ENCODE data around the gene DRD2.

Gene DRD2

DNA sequence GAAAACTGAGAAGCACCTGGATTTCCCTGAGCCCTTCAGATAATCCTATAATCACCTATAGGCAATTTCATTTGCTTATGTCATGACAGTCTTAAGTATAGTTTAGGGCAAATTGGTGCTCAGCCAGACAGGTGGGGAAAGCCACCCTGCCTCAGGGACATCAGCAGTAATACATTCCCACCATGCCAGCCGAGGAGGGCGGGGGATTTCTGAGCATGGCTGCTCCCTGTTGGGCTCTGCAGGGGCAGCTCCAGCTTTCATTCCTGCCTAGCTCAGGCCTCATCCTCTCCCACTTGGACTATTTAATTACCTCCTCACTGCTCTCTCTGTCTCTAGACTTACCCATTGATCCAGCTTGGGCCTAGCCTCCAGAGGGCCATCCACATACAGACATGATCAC, 9.0 kb upstream of the DRD2 start:
- TF ChIP-seq EZH2 (IDR thresholded peaks at IDR 0.05; ENCODE audit: borderline replicate concordance, low read depth, low read length, severe bottlenecking) = no peak
- TF ChIP-seq, protein P1, sequence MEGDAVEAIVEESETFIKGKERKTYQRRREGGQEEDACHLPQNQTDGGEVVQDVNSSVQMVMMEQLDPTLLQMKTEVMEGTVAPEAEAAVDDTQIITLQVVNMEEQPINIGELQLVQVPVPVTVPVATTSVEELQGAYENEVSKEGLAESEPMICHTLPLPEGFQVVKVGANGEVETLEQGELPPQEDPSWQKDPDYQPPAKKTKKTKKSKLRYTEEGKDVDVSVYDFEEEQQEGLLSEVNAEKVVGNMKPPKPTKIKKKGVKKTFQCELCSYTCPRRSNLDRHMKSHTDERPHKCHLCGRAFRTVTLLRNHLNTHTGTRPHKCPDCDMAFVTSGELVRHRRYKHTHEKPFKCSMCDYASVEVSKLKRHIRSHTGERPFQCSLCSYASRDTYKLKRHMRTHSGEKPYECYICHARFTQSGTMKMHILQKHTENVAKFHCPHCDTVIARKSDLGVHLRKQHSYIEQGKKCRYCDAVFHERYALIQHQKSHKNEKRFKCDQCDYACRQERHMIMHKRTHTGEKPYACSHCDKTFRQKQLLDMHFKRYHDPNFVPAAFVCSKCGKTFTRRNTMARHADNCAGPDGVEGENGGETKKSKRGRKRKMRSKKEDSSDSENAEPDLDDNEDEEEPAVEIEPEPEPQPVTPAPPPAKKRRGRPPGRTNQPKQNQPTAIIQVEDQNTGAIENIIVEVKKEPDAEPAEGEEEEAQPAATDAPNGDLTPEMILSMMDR (IDR thresholded peaks at IDR 0.05; ENCODE audit: borderline replicate concordance, extremely low read depth, low read length, poor library complexity, severe bottlenecking) = no peak
- no peak for DNase-seq
- no peak overlapping the region for H3K27ac ChIP-seq (ENCODE audit: low read length)

DNA sequence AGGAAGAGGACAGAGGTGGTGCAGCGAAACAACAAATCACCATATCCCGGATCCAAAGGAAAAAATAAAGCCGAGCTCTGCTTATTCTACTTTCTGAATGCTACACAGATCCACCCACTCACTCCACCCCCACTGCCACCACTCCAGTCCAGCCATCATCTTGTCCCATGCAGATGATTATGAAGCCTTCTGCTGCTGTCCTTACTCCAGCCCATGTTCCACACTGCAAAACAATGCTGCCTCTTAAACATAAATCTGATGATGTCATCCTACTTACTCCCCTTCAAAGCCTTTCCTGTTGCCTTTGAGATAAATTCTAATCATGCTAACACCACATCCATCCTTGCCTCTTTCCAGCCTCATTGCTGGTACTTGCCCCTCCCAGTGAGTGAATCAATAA, 6.5 kb upstream of the DRD2 start:
- no peak overlapping the region for H3K4me3 ChIP-seq (ENCODE audit: low read depth in 1 of 2, low read length in 2 of 2)
- no peak for TF ChIP-seq EZH2 (IDR thresholded peaks at IDR 0.05; ENCODE audit: borderline replicate concordance, low read depth, low read length, severe bottlenecking)
- TF ChIP-seq, protein P1 (IDR thresholded peaks at IDR 0.05; ENCODE audit: borderline replicate concordance, extremely low read depth, low read length, poor library complexity, severe bottlenecking) = no peak
- H3K4me1 ChIP-seq (ENCODE audit: insufficient read depth, low read length) = no peaks in the 10 kb centered on the region
- no peaks in the 10 kb centered on the region for H3K79me2 ChIP-seq (ENCODE audit: insufficient read depth, low read length)
- H3K9ac ChIP-seq (ENCODE audit: low read depth, low read length) = no peak overlapping the region
- DNase-seq (no peak), ATAC-seq (ENCODE audit: insufficient read depth, low read depth) (no peak)
- H3K36me3 ChIP-seq (ENCODE audit: insufficient read depth, low read length) = no peaks in the 10 kb centered on the region
- H3K27me3 ChIP-seq (ENCODE audit: insufficient read depth, low read length, poor library complexity) = no peaks in the 10 kb centered on the region
- no peak overlapping the region for H3K4me2 ChIP-seq (ENCODE audit: insufficient read depth, low read length)
- no peaks in the 10 kb centered on the region for H4K20me1 ChIP-seq (ENCODE audit: insufficient read depth, low read length)
- H3K9me3 ChIP-seq (ENCODE audit: insufficient read depth, low read length, severe bottlenecking) = no peaks in the 10 kb centered on the region
- no peak overlapping the region for H3K27ac ChIP-seq (ENCODE audit: low read length)
- H2AFZ ChIP-seq (ENCODE audit: low read depth, low read length) = no peak overlapping the region

More for the DNA sequence above, 9.0 kb upstream of the DRD2 start:
- no peaks in the 10 kb centered on the region for H3K9me3 ChIP-seq (ENCODE audit: insufficient read depth, low read length, severe bottlenecking)
- no peak for ATAC-seq (ENCODE audit: insufficient read depth, low read depth)
- no peak overlapping the region for H3K9ac ChIP-seq (ENCODE audit: low read depth, low read length)
- H3K4me2 ChIP-seq (ENCODE audit: insufficient read depth, low read length) = no peak overlapping the region
- no peak overlapping the region for H3K4me3 ChIP-seq (ENCODE audit: low read depth in 1 of 2, low read length in 2 of 2)
- H3K4me1 ChIP-seq (ENCODE audit: insufficient read depth, low read length) = no peaks in the 10 kb centered on the region
- no peak overlapping the region for H2AFZ ChIP-seq (ENCODE audit: low read depth, low read length)
- no peaks in the 10 kb centered on the region for H3K79me2 ChIP-seq (ENCODE audit: insufficient read depth, low read length)
- H3K36me3 ChIP-seq (ENCODE audit: insufficient read depth, low read length) = no peaks in the 10 kb centered on the region
- H4K20me1 ChIP-seq (ENCODE audit: insufficient read depth, low read length) = no peaks in the 10 kb centered on the region
- H3K27me3 ChIP-seq (ENCODE audit: insufficient read depth, low read length, poor library complexity) = no peaks in the 10 kb centered on the region

GRCh38 chr11:113481226-113481625, 6.0 kb upstream of the DRD2 start:
- Histone ChIP-seq H3K9ac (ENCODE audit: low read depth, low read length) (no peak overlapping the region), H3K9me3 (ENCODE audit: insufficient read depth, low read length, severe bottlenecking) (no peaks in the 10 kb centered on the region), H3K27me3 (ENCODE audit: insufficient read depth, low read length, poor library complexity) (no peaks in the 10 kb centered on the region), H3K79me2 (ENCODE audit: insufficient read depth, low read length) (no peaks in the 10 kb centered on the region), H2AFZ (ENCODE audit: low read depth, low read length) (no peak overlapping the region), H4K20me1 (ENCODE audit: insufficient read depth, low read length) (no peaks in the 10 kb centered on the region), H3K4me2 (ENCODE audit: insufficient read depth, low read length) (no peak overlapping the region), H3K27ac (ENCODE audit: low read length) (no peak overlapping the region), H3K4me3 (ENCODE audit: low read depth in 1 of 2, low read length in 2 of 2) (no peak overlapping the region), H3K4me1 (ENCODE audit: insufficient read depth, low read length) (no peaks in the 10 kb centered on the region), H3K36me3 (ENCODE audit: insufficient read depth, low read length) (no peaks in the 10 kb centered on the region)
- no peak for DNase-seq
- ATAC-seq (ENCODE audit: insufficient read depth, low read depth) = no peak
- TF ChIP-seq EZH2 (IDR thresholded peaks at IDR 0.05; ENCODE audit: borderline replicate concordance, low read depth, low read length, severe bottlenecking) = no peak
- TF ChIP-seq, protein P1 (IDR thresholded peaks at IDR 0.05; ENCODE audit: borderline replicate concordance, extremely low read depth, low read length, poor library complexity, severe bottlenecking) = no peak

GRCh38 chr11:113477321-113477720, 2.1 kb upstream of the DRD2 start:
- no peak for ATAC-seq (ENCODE audit: insufficient read depth, low read depth)

More at GRCh38 chr11:113477321-113477720, 2.1 kb upstream of the DRD2 start:
- Histone ChIP-seq H2AFZ (ENCODE audit: low read depth, low read length) (no peak overlapping the region), H3K4me1 (ENCODE audit: insufficient read depth, low read length) (no peaks in the 10 kb centered on the region), H4K20me1 (ENCODE audit: insufficient read depth, low read length) (no peaks in the 10 kb centered on the region), H3K27me3 (ENCODE audit: insufficient read depth, low read length, poor library complexity) (no peaks in the 10 kb centered on the region), H3K79me2 (ENCODE audit: insufficient read depth, low read length) (no peaks in the 10 kb centered on the region), H3K4me3 (ENCODE audit: low read depth in 1 of 2, low read length in 2 of 2) (no peak overlapping the region), H3K27ac (ENCODE audit: low read length) (no peak overlapping the region), H3K4me2 (ENCODE audit: insufficient read depth, low read length) (no peak overlapping the region), H3K9ac (ENCODE audit: low read depth, low read length) (no peak overlapping the region), H3K36me3 (ENCODE audit: insufficient read depth, low read length) (no peaks in the 10 kb centered on the region), H3K9me3 (ENCODE audit: insufficient read depth, low read length, severe bottlenecking) (no peaks in the 10 kb centered on the region)
- TF ChIP-seq, protein P1 (IDR thresholded peaks at IDR 0.05; ENCODE audit: borderline replicate concordance, extremely low read depth, low read length, poor library complexity, severe bottlenecking) = no peak
- TF ChIP-seq EZH2 (IDR thresholded peaks at IDR 0.05; ENCODE audit: borderline replicate concordance, low read depth, low read length, severe bottlenecking) = no peak
- no peak for DNase-seq

All from DND-41 (cell line).